Measurements from ENCODE around the gene SLC6A11.

The SLC6A11 gene

GRCh38 chr3:10778492-10779292 lies 37.3 kb upstream of the SLC6A11 start:
- H3K9me3 ChIP-seq (ENCODE audit: control insufficient read depth, insufficient read depth, low read length) = no peaks in the 10 kb centered on the region
- no peaks in the 10 kb centered on the region for H3K27me3 ChIP-seq (ENCODE audit: control insufficient read depth, insufficient read depth, low read length)
- no peaks in the 10 kb centered on the region for H3K4me1 ChIP-seq (ENCODE audit: control insufficient read depth, insufficient read depth, low read length)
- H3K36me3 ChIP-seq (ENCODE audit: control insufficient read depth, insufficient read depth, low read length) = no peaks in the 10 kb centered on the region
- no peak overlapping the region for H3K9ac ChIP-seq (ENCODE audit: low read depth, low read length)
- no peak overlapping the region for H3K4me3 ChIP-seq (ENCODE audit: low read depth, low read length)

- no peaks in the 10 kb centered on the region for H3K4me1 ChIP-seq (ENCODE audit: control insufficient read depth, insufficient read depth, low read length)
- H3K9me3 ChIP-seq (ENCODE audit: control insufficient read depth, insufficient read depth, low read length) = no peaks in the 10 kb centered on the region
- no peak overlapping the region for H3K9ac ChIP-seq (ENCODE audit: low read depth, low read length)
- no peaks in the 10 kb centered on the region for H3K27me3 ChIP-seq (ENCODE audit: control insufficient read depth, insufficient read depth, low read length)
- no peaks in the 10 kb centered on the region for H3K36me3 ChIP-seq (ENCODE audit: control insufficient read depth, insufficient read depth, low read length)
- no peak overlapping the region for H3K4me3 ChIP-seq (ENCODE audit: low read depth, low read length)
Observed at GRCh38 chr3:10779293-10779805, 36.7 kb upstream of the SLC6A11 start.

- Histone ChIP-seq H3K9me3 (ENCODE audit: control insufficient read depth, insufficient read depth, low read length) (no peaks in the 10 kb centered on the region), H3K4me3 (ENCODE audit: low read depth, low read length) (no peak overlapping the region), H3K36me3 (ENCODE audit: control insufficient read depth, insufficient read depth, low read length) (no peaks in the 10 kb centered on the region), H3K9ac (ENCODE audit: low read depth, low read length) (no peak overlapping the region), H3K27me3 (ENCODE audit: control insufficient read depth, insufficient read depth, low read length) (no peaks in the 10 kb centered on the region), H3K4me1 (ENCODE audit: control insufficient read depth, insufficient read depth, low read length) (no peaks in the 10 kb centered on the region)
Observed at GRCh38 chr3:10780243-10780642, 35.8 kb upstream of the SLC6A11 start.

- Histone ChIP-seq H3K36me3 (ENCODE audit: control insufficient read depth, insufficient read depth, low read length) (no peaks in the 10 kb centered on the region), H3K4me1 (ENCODE audit: control insufficient read depth, insufficient read depth, low read length) (no peaks in the 10 kb centered on the region), H3K9me3 (ENCODE audit: control insufficient read depth, insufficient read depth, low read length) (no peaks in the 10 kb centered on the region)
Observed at GRCh38 chr3:10780922-10781321, 35.1 kb upstream of the SLC6A11 start.

GRCh38 chr3:10781981-10782380 lies 34.0 kb upstream of the SLC6A11 start:
- no peaks in the 10 kb centered on the region for H3K4me1 ChIP-seq (ENCODE audit: control insufficient read depth, insufficient read depth, low read length)
- H3K9ac ChIP-seq (ENCODE audit: low read depth, low read length) = no peak overlapping the region
- no peaks in the 10 kb centered on the region for H3K27me3 ChIP-seq (ENCODE audit: control insufficient read depth, insufficient read depth, low read length)
- H3K4me3 ChIP-seq (ENCODE audit: low read depth, low read length) = no peak overlapping the region
- H3K36me3 ChIP-seq (ENCODE audit: control insufficient read depth, insufficient read depth, low read length) = no peaks in the 10 kb centered on the region
- H3K9me3 ChIP-seq (ENCODE audit: control insufficient read depth, insufficient read depth, low read length) = no peaks in the 10 kb centered on the region

More at GRCh38 chr3:10780922-10781321, 35.1 kb upstream of the SLC6A11 start:
- Histone ChIP-seq H3K4me3 (ENCODE audit: low read depth, low read length) (no peak overlapping the region), H3K27me3 (ENCODE audit: control insufficient read depth, insufficient read depth, low read length) (no peaks in the 10 kb centered on the region), H3K9ac (ENCODE audit: low read depth, low read length) (no peak overlapping the region)

GRCh38 chr3:10783360-10784351 lies 32.4 kb upstream of the SLC6A11 start:
- Histone ChIP-seq H3K4me3 (ENCODE audit: low read depth, low read length) (no peak overlapping the region), H3K4me1 (ENCODE audit: control insufficient read depth, insufficient read depth, low read length) (no peaks in the 10 kb centered on the region), H3K36me3 (ENCODE audit: control insufficient read depth, insufficient read depth, low read length) (no peaks in the 10 kb centered on the region), H3K27me3 (ENCODE audit: control insufficient read depth, insufficient read depth, low read length) (no peaks in the 10 kb centered on the region), H3K9ac (ENCODE audit: low read depth, low read length) (no peak overlapping the region), H3K9me3 (ENCODE audit: control insufficient read depth, insufficient read depth, low read length) (no peaks in the 10 kb centered on the region)

GRCh38 chr3:10786640-10787039 lies 29.4 kb upstream of the SLC6A11 start:
- Histone ChIP-seq H3K27me3 (ENCODE audit: control insufficient read depth, insufficient read depth, low read length) (no peaks in the 10 kb centered on the region), H3K4me1 (ENCODE audit: control insufficient read depth, insufficient read depth, low read length) (no peaks in the 10 kb centered on the region), H3K4me3 (ENCODE audit: low read depth, low read length) (no peak overlapping the region), H3K9me3 (ENCODE audit: control insufficient read depth, insufficient read depth, low read length) (no peaks in the 10 kb centered on the region), H3K9ac (ENCODE audit: low read depth, low read length) (no peak overlapping the region), H3K36me3 (ENCODE audit: control insufficient read depth, insufficient read depth, low read length) (no peaks in the 10 kb centered on the region)

- H3K27me3 ChIP-seq (ENCODE audit: control insufficient read depth, insufficient read depth, low read length) = no peaks in the 10 kb centered on the region
- no peaks in the 10 kb centered on the region for H3K4me1 ChIP-seq (ENCODE audit: control insufficient read depth, insufficient read depth, low read length)
- no peaks in the 10 kb centered on the region for H3K36me3 ChIP-seq (ENCODE audit: control insufficient read depth, insufficient read depth, low read length)
- H3K4me3 ChIP-seq (ENCODE audit: low read depth, low read length) = no peak overlapping the region
- no peak overlapping the region for H3K9ac ChIP-seq (ENCODE audit: low read depth, low read length)
- H3K9me3 ChIP-seq (ENCODE audit: control insufficient read depth, insufficient read depth, low read length) = no peaks in the 10 kb centered on the region
Observed at GRCh38 chr3:10788451-10788850, 27.6 kb upstream of the SLC6A11 start.

GRCh38 chr3:10790713-10791112 lies 25.3 kb upstream of the SLC6A11 start:
- Histone ChIP-seq H3K4me3 (ENCODE audit: low read depth, low read length) (no peak overlapping the region), H3K36me3 (ENCODE audit: control insufficient read depth, insufficient read depth, low read length) (no peaks in the 10 kb centered on the region), H3K9ac (ENCODE audit: low read depth, low read length) (no peak overlapping the region), H3K4me1 (ENCODE audit: control insufficient read depth, insufficient read depth, low read length) (no peaks in the 10 kb centered on the region), H3K9me3 (ENCODE audit: control insufficient read depth, insufficient read depth, low read length) (no peaks in the 10 kb centered on the region), H3K27me3 (ENCODE audit: control insufficient read depth, insufficient read depth, low read length) (no peaks in the 10 kb centered on the region)

GRCh38 chr3:10792208-10792607 lies 23.8 kb upstream of the SLC6A11 start:
- no peaks in the 10 kb centered on the region for H3K27me3 ChIP-seq (ENCODE audit: control insufficient read depth, insufficient read depth, low read length)
- no peak overlapping the region for H3K9ac ChIP-seq (ENCODE audit: low read depth, low read length)
- no peaks in the 10 kb centered on the region for H3K36me3 ChIP-seq (ENCODE audit: control insufficient read depth, insufficient read depth, low read length)
- H3K9me3 ChIP-seq (ENCODE audit: control insufficient read depth, insufficient read depth, low read length) = no peaks in the 10 kb centered on the region
- no peaks in the 10 kb centered on the region for H3K4me1 ChIP-seq (ENCODE audit: control insufficient read depth, insufficient read depth, low read length)
- no peak overlapping the region for H3K4me3 ChIP-seq (ENCODE audit: low read depth, low read length)

GRCh38 chr3:10798600-10799367 lies 17.2 kb upstream of the SLC6A11 start:
- no peak overlapping the region for H3K9ac ChIP-seq (ENCODE audit: low read depth, low read length)
- no peaks in the 10 kb centered on the region for H3K27me3 ChIP-seq (ENCODE audit: control insufficient read depth, insufficient read depth, low read length)
- no peaks in the 10 kb centered on the region for H3K4me1 ChIP-seq (ENCODE audit: control insufficient read depth, insufficient read depth, low read length)
- H3K4me3 ChIP-seq (ENCODE audit: low read depth, low read length) = no peak overlapping the region
- H3K9me3 ChIP-seq (ENCODE audit: control insufficient read depth, insufficient read depth, low read length) = no peaks in the 10 kb centered on the region
- no peaks in the 10 kb centered on the region for H3K36me3 ChIP-seq (ENCODE audit: control insufficient read depth, insufficient read depth, low read length)

All from iPS-15b (cell line).